Activated CD4-positive, alpha-beta memory T cell treated with anti-CD3 and anti-CD28 coated beads, Interleukin-2, amount 10 ng/mL, durations not matched to agents 7 days and 5 days (primary cell): ENCODE measurements around the gene APOBEC2. TPM values are rescaled to one million over a fixed set of nuclear protein-coding genes. Genes with fewer than 3 reads are reported as not detected.

Experiments
- CTCF ChIA-PET: fragments of 350-600 bp; sonication (Branson Sonifier 250); formaldehyde crosslinking; loops from one replicate; lab custom pipeline; 2021; ENCODE audit warnings: antibody characterized with exemption, inconsistent platforms; lab: Charles Lee
- POLR2A ChIA-PET: fragments of 350-600 bp; sonication (Branson Sonifier 250); formaldehyde crosslinking; loops from one replicate; lab custom pipeline; 2021; ENCODE audit warnings: antibody characterized with exemption; lab: Charles Lee
- DNase-seq: peaks from one replicate; pipeline ENCODE4 v3.0.0-alpha.2; 2020
- H3K27ac Mint-ChIP-seq: one replicate; pipeline ENCODE4 v1.8.0; 2021; ENCODE audit warnings: mild to moderate bottlenecking, mixed read lengths
- H3K27me3 Mint-ChIP-seq: one replicate; pipeline ENCODE4 v1.8.0; 2021; ENCODE audit warnings: mixed read lengths
- H3K36me3 Mint-ChIP-seq: one replicate; pipeline ENCODE4 v1.8.0; 2021; ENCODE audit warnings: low read depth, mixed read lengths
- H3K4me1 Mint-ChIP-seq: one replicate; pipeline ENCODE4 v1.8.0; 2021; ENCODE audit warnings: mixed read lengths
- H3K4me3 Mint-ChIP-seq: one replicate; pipeline ENCODE4 v1.8.0; 2021; ENCODE audit warnings: mild to moderate bottlenecking, mixed read lengths
- H3K9me3 Mint-ChIP-seq: one replicate; pipeline ENCODE4 v1.8.0; 2021; ENCODE audit warnings: mixed read lengths
- total RNA-seq, 2 experiments: library from RNA; stranded (reverse); gene quantifications; one replicate each; pipeline ENCODE4 v1.2.3, GENCODE V29; 2021

The APOBEC2 gene
- total RNA-seq, 2 experiments from 2014 or later, result not detected

DNA sequence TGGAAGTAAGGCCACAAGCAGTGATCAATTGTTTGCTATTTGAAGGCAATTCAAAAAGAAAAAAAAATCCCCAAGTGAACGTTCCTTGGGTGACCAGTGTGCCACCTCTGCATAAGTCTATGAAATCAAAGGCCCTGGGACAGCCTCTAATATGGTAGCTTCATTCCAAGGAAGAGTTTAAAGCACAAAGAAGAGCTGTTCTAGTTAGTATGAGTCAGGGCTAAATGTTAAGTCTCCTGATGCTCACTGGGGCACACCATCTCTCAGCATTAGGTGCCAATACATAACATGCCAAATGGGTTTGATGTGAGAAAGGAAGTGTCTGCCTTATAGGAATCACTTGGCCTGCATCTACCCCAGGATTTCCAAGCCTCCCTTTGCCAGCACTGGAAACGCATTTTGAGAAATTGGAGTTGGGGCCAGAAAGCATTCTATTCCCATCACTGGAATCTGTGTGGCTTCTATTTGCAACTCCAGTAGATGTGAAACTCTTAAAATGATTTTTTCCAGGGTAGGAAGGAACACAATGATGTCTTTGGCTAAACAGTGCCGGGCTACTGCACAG lies 27.0 kb upstream of the APOBEC2 start:
- Mint-ChIP-seq H3K36me3 (no peaks in the 10 kb centered on the region), H3K9me3 (no peaks in the 10 kb centered on the region), H3K4me3 (no peak overlapping the region), H3K27ac (no peak overlapping the region), H3K27me3 (no peaks in the 10 kb centered on the region), H3K4me1 (peaks cover 24% of the 10 kb centered on the region)
- DNase-seq, result no peak
- ChIA-PET CTCF (interaction anchor here (2.9 to 6.0 kb wide), 4 partner anchors 15 to 156 kb away, joined by 11 to 68 read pairs (median 30); partner anchors contain the start of genes APOBEC2, TSPO2 and UNC5CL), POLR2A (interaction anchor here (1.2 kb wide), 1 partner anchor 16 kb away, joined by 3 read pairs; no protein-coding TSS in a partner anchor)

DNA sequence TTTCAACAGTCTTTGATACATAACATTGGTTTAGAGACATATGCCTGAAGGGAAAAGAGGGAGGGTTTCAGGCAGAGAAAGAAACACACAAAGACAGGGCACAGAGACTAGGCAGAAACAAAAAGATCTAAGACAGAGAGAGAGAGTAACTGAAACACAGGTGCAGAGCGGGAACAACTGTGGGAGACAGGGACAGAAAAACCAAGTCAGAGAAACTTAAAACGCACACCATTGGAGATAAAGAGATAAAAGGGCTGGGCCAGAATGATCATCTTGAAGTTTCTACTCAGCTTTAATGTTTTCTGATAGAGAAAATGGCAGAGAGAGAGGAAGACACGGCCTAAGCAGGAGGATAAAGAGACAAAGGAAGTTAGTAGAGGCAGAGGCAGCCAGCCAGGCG lies 25.8 kb upstream of the APOBEC2 start:
- no peaks in the 10 kb centered on the region for H3K27me3 Mint-ChIP-seq
- ChIA-PET CTCF (interaction anchor here (0.7 to 6.0 kb wide), 19 partner anchors 9 to 1162 kb away, joined by 3 to 68 read pairs (median 10); partner anchors contain the start of genes APOBEC2, NFYA, OARD1 and TSPO2), POLR2A (interaction anchor here (1.2 to 4.3 kb wide), 7 partner anchors 10 to 43 kb away, joined by 3 to 51 read pairs (median 7); partner anchors contain the start of genes APOBEC2, NFYA and OARD1)

GRCh38 chr6:41027799-41028560 lies 25.0 kb upstream of the APOBEC2 start:
- peaks cover 24% of the 10 kb centered on the region for H3K4me1 Mint-ChIP-seq
- ChIA-PET CTCF (interaction anchor here (0.6 to 6.0 kb wide), 30 partner anchors 9 to 1162 kb away, joined by 3 to 68 read pairs (median 6); partner anchors contain the start of genes APOBEC2, LRFN2, NFYA and OARD1), POLR2A (interaction anchor here (0.6 to 4.3 kb wide), 16 partner anchors 9 to 172 kb away, joined by 3 to 51 read pairs (median 5); partner anchors contain the start of genes APOBEC2, NFYA, OARD1 and TREML2)
- H3K27ac Mint-ChIP-seq, result peak overlapping the region; percentile 77
- peak; percentile 84 for DNase-seq
- no peaks in the 10 kb centered on the region for H3K27me3 Mint-ChIP-seq
- H3K36me3 Mint-ChIP-seq, result no peaks in the 10 kb centered on the region
- no peaks in the 10 kb centered on the region for H3K9me3 Mint-ChIP-seq
- H3K4me3 Mint-ChIP-seq, result peak overlapping the region; percentile 77

More for the DNA sequence above, 25.8 kb upstream of the APOBEC2 start:
- H3K9me3 Mint-ChIP-seq, result no peaks in the 10 kb centered on the region
- no peak for DNase-seq
- peak overlapping the region; percentile 77 for H3K4me3 Mint-ChIP-seq
- no peaks in the 10 kb centered on the region for H3K36me3 Mint-ChIP-seq
- peak overlapping the region; percentile 77 for H3K27ac Mint-ChIP-seq
- peaks cover 24% of the 10 kb centered on the region for H3K4me1 Mint-ChIP-seq

DNA sequence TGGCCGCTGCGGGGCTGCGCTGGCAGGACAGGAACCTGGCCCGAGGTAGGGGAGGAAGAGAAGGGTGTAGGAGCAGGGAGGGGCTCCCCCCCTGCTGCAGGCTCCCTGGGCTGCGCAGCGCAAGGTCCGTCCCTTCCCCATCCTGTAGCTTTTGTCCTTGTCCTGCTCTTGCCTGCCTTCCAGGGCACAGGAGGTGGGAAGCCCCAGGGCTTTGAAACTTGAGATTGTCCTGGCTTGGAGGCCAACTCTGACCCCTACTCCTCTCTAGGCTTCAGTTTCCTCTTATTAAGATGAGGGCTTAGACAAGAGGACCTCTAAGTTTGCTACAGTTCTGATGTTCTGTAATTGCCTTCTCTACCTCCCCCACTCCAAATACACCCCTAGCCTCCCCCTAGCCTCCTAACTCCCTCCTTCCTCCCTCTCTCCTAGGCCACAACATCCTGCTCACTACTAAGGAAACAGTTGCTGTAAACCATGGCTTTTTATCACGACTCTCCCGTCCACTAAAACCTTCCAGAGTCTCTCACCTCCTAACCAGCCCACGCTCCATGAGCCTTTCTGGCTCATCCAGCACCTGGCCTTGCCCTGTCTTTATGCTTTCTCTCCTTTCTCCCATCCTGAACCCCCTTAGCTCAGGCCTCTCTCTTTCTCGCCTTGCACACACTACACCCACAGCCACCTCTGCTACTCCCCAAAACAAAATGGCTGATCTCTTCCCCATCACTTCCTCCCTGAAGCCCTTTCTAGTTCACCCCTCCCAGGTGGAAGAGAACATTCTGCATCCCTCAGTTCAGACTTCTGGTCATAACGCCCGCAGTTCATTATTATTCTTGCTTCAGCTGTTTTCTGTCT lies 24.2 kb upstream of the APOBEC2 start:
- peak overlapping the region; percentile 77 for H3K4me3 Mint-ChIP-seq
- no peaks in the 10 kb centered on the region for H3K9me3 Mint-ChIP-seq
- H3K27me3 Mint-ChIP-seq, result no peaks in the 10 kb centered on the region
- H3K4me1 Mint-ChIP-seq, result peaks cover 24% of the 10 kb centered on the region
- H3K36me3 Mint-ChIP-seq, result no peaks in the 10 kb centered on the region
- DNase-seq, result no peak
- CTCF ChIA-PET, result interaction anchor here (0.6 to 6.0 kb wide), 29 partner anchors 8 to 482 kb away, joined by 3 to 68 read pairs (median 6); partner anchors contain the start of genes APOBEC2, LRFN2, NFYA and OARD1
- POLR2A ChIA-PET, result interaction anchor here (0.7 to 4.3 kb wide), 15 partner anchors 8 to 171 kb away, joined by 3 to 51 read pairs (median 5); partner anchors contain the start of genes APOBEC2, NFYA, OARD1 and TREML2
- H3K27ac Mint-ChIP-seq, result peak overlapping the region; percentile 77

DNA sequence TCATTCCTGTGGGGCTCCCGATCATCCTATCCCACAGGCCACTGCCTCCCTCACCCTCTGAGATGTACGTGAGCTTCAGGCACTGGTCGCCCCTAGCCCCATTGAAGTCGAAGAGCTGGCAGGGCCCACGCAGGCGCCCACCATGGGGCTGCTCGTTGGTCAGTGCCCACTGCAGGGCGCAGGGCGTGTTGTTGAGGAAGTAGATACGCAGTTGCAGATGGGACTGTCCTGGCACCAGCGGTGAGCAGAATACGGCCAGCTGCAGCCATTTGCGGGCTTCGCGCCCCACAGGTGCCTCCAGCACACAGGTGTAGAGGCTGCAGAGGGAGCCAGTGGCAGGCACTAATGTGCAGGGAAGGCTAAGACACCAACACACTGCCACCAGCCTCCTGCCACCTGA lies 20.2 kb upstream of the APOBEC2 start:
- Mint-ChIP-seq H3K9me3 (no peaks in the 10 kb centered on the region), H3K27me3 (no peaks in the 10 kb centered on the region), H3K36me3 (no peaks in the 10 kb centered on the region), H3K4me3 (no peak overlapping the region), H3K4me1 (peaks cover 14% of the 10 kb centered on the region), H3K27ac (no peak overlapping the region)
- no peak for DNase-seq
- ChIA-PET POLR2A (no interaction called here), CTCF (interaction anchor here (2.6 kb wide), 1 partner anchor 35 kb away, joined by 7 read pairs; no protein-coding TSS in a partner anchor)

GRCh38 chr6:41033776-41034175 lies 19.2 kb upstream of the APOBEC2 start:
- no peaks in the 10 kb centered on the region for H3K9me3 Mint-ChIP-seq
- H3K27ac Mint-ChIP-seq, result no peak overlapping the region
- peaks cover 9% of the 10 kb centered on the region for H3K4me1 Mint-ChIP-seq
- ChIA-PET POLR2A (no interaction called here), CTCF (no interaction called here)
- DNase-seq, result no peak
- H3K36me3 Mint-ChIP-seq, result no peaks in the 10 kb centered on the region
- no peaks in the 10 kb centered on the region for H3K27me3 Mint-ChIP-seq
- H3K4me3 Mint-ChIP-seq, result no peak overlapping the region

GRCh38 chr6:41036186-41036585 lies 16.8 kb upstream of the APOBEC2 start:
- Mint-ChIP-seq H3K27ac (no peak overlapping the region), H3K4me3 (no peak overlapping the region), H3K4me1 (peaks cover 7% of the 10 kb centered on the region), H3K36me3 (no peaks in the 10 kb centered on the region), H3K27me3 (no peaks in the 10 kb centered on the region), H3K9me3 (no peaks in the 10 kb centered on the region)
- ChIA-PET POLR2A (interaction anchor here (1.2 to 2.6 kb wide), 2 partner anchors 8 to 20 kb away, joined by 3 to 18 read pairs; no protein-coding TSS in a partner anchor), CTCF (interaction anchor here (1.0 to 2.9 kb wide), 9 partner anchors 8 to 142 kb away, joined by 3 to 19 read pairs (median 4); no protein-coding TSS in a partner anchor)
- no peak for DNase-seq

GRCh38 chr6:41036601-41037000 lies 16.4 kb upstream of the APOBEC2 start:
- Mint-ChIP-seq H3K4me1 (peaks cover 7% of the 10 kb centered on the region), H3K36me3 (no peaks in the 10 kb centered on the region), H3K27me3 (no peaks in the 10 kb centered on the region), H3K27ac (no peak overlapping the region), H3K4me3 (no peak overlapping the region), H3K9me3 (no peaks in the 10 kb centered on the region)
- DNase-seq, result no peak
- CTCF ChIA-PET, result interaction anchor here (1.0 to 2.9 kb wide), 10 partner anchors 8 to 156 kb away, joined by 3 to 19 read pairs (median 4); no protein-coding TSS in a partner anchor
- POLR2A ChIA-PET, result interaction anchor here (1.2 to 2.6 kb wide), 2 partner anchors 8 to 20 kb away, joined by 3 to 18 read pairs; no protein-coding TSS in a partner anchor

DNA sequence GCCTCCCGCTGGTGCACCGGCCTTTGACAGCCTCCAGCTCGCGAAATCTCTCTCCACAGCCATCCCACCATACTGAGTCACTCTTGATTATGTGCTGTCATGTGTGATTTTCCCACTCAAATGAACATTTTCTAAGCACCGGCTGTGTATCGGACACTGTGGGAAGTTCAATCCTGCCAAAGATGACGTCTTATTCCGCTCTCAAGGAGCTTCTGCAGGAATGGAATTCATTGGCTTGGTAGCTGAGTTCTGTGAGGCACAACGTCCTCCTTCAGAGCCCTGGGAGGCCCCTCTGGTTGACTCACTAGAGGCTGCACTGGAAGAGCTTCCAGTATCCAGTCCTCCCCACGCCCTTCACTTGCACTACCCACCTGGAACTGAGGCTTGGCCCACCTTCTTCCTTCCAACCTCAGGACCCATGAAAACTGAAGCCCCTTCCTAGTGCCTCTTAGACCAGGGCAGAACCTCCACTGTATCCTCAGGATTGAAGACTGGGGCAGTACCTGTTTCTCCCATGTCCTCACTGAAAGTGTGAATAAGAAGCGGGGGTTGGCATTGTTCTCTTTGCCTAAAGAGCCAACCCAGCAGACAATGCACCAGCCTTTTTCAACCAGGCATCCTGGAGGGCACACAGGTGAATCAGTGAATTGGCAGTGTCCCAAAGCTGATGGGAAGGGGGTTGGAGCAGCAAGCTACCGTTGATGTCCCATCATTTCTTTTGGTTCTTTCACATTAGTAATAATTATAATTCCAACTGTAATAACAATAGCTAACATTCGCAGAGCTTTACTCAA lies 15.7 kb upstream of the APOBEC2 start:
- Mint-ChIP-seq H3K27me3 (no peaks in the 10 kb centered on the region), H3K27ac (no peak overlapping the region), H3K36me3 (no peaks in the 10 kb centered on the region), H3K4me3 (no peak overlapping the region), H3K4me1 (peaks cover 7% of the 10 kb centered on the region), H3K9me3 (no peaks in the 10 kb centered on the region)
- ChIA-PET POLR2A (interaction anchor here (1.2 to 2.6 kb wide), 2 partner anchors 9 to 19 kb away, joined by 3 to 18 read pairs; no protein-coding TSS in a partner anchor), CTCF (interaction anchor here (1.0 to 2.9 kb wide), 9 partner anchors 9 to 156 kb away, joined by 3 to 19 read pairs (median 4); no protein-coding TSS in a partner anchor)
- DNase-seq, result no peak

GRCh38 chr6:41038205-41038604 lies 14.8 kb upstream of the APOBEC2 start:
- H3K4me3 Mint-ChIP-seq, result no peak overlapping the region
- no peak overlapping the region for H3K27ac Mint-ChIP-seq
- no peaks in the 10 kb centered on the region for H3K27me3 Mint-ChIP-seq
- ChIA-PET POLR2A (interaction anchor here (2.6 kb wide), 1 partner anchor 10 kb away, joined by 18 read pairs; no protein-coding TSS in a partner anchor), CTCF (interaction anchor here (0.8 to 5.6 kb wide), 7 partner anchors 8 to 35 kb away, joined by 3 to 68 read pairs (median 8); partner anchors contain the start of gene APOBEC2)
- DNase-seq, result no peak
- H3K4me1 Mint-ChIP-seq, result peaks cover 7% of the 10 kb centered on the region
- H3K36me3 Mint-ChIP-seq, result no peaks in the 10 kb centered on the region
- H3K9me3 Mint-ChIP-seq, result no peaks in the 10 kb centered on the region
